GM19099 (cell line): ENCODE measurements around the gene HUS1.

ENCODE experiments used
- POLR2A ChIP-seq: IDR thresholded peaks from 3 replicates; pipeline ENCODE4 v1.6.1; 2011; ENCODE audit warnings: low read depth; ENCODE audit not compliant: insufficient read length; ENCODE audit errors: extremely low read depth

The HUS1 gene

DNA sequence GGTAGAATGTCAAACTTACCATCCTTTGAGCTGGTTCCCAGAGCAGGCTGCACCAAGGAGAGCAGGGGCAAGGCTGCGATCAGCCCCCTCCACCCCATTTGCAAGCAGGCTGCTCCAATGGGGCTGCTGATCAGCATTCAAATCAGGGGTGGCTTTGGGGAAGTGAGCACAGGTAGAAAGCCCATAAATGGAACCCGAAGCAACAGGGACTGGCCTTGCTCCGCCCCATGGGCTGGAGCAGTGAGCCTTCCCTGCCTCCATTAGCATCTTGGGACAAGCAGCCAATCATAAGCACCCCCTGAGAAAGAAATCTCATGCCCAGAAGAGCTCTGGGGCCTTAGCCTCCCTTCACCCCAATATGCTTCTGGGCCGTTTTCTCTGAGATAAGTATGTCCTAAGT is 27.2 kb downstream of the HUS1 start:
- TF ChIP-seq POLR2A = no peak

DNA sequence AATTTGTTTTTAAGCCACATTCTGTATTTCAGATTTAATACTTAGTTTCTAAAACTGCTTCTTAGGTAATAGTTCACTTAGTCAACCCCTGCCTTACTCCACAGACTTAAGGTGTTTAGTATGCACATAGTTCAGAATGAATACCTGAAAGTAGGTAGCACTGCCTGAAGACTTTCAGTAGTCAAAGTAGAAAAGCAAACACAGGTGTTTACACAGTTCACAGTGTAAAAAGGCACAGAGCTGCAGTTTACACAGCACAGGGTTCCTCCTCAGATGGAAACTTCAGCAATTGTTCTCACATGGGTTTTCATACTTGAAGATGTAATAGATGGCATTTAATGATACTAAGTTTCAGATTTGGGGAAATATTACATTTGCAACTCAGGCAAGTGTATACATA is 28.0 kb downstream of the HUS1 start:
- TF ChIP-seq POLR2A = no peak

DNA sequence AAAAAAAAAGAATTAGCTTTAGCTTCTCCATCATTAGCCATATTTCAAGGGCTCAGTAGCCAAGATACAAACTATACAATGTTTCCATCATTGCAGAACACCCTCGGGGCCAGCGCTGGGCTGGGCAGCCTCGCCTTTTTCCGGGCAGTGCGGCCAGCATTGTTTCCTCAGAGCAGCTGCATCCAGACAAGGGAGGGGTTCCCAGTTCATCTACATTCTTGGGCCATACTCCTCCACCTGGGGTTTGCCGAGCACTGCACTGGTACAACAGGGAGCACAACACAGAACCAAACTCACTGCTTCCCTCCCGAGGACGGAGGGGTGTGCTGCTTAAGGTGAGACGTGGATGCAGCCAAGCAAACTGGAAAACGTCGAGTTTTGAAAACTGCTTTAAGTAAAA is 28.7 kb downstream of the HUS1 start:
- TF ChIP-seq POLR2A = no peak

DNA sequence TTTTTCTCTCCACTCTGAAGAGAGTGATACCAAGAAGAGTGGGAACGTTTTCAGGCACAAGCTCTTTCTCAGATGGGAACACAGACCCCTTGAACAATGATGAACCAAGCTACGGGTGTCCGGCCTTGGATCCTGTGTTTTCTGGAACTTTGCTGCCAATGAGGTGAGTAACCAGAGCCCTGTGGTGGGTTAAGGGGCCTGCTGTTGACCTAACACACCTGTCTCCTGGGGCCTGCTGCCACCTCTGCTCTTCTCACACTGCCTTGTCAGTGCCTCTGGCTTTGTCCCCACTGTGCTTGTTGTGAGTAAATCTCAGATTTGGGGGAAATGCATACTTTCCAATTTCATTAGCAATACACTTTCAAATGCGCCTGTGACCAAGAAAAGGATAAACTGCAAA is 29.7 kb downstream of the HUS1 start:
- TF ChIP-seq POLR2A = no peak

DNA sequence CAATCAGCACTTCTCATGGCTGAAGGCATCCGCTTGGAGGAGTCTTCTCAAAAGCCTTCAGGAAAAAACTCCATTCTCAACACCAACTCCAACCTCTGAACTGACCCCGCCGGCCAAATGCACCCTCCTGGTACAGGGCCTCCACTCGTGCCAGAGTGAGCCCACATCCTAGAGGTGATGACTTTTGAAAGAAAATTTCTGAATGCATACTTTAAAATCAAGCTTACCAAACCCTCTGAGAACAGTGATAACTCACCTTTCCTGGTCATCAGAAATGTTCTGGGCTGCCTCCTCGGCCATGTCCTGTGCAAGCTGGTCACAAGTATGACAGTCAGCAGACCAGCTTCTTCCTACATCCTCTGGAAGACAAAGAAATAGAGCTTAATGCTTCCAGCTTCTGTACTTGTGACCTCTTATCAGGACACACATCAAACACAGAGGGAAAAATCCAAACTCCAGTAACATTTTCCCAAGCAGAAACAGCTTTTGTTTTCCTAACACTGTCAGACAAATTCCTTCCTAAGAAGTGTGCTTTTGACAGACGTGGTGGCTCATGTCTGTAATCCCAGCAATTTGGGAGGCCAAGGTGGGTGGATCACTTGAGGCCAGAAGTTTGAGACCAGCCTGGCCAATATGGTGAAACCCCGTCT is 31.1 kb downstream of the HUS1 start, which contains the start of gene PKD1L1:
TSS of gene PKD1L1 (minus strand) at position 326 of the 650 bp plus-strand sequence. CDS start at position 300, 26 bp downstream.
- TF ChIP-seq POLR2A = no peak

DNA sequence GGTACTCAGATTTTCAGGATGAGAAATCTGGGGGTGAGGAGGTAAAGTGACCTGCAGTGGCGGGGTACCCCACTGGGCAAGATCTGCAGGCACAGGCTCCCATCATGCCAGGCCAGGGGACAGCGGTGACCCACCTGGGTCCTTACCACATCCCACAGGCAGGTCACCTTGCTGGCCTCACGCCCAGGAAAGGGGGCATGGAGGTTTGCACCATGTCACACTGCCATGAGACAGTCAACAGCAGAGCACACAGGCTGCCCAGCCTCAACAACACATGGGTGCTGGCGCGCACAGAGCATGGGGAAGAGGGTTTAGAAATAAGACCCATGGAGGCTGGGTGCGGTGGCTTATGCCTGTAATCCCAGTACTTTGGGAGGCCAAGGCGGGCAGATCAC is 32.1 kb downstream of the HUS1 start:
- no peak for TF ChIP-seq POLR2A

DNA sequence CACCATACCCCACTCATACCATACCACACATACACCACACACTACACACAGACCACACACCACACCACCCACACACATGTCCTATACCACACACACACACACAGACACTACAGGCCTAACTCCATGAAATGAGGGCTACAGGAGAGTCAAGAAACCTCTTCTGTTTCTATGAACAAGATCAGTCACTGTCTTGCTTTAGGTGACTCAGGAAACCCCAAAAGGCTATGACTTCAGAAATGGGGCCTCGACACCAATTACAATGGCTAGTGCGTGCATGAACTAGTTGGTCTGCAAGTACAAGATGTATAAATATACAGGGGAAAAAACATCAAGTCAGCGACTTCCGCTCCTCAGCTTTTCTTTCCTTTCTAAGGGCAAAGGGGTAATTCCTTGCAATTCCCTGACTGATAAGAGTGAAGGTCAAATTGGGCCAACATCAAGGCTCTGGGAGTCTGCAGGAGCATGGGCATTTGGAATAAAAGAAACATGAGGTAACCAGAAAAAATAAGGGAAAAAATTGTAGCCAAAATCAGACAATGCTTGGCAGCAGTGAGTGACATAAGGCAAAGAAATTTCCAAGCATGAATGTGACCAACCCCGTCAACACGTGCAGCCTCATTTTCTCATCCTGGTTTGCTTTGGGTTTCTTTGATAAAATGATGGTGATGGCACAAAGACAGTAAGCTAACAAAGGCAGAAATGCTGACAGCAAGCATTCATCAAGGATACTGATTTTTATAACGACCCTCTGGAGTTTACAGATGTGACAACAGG is 32.6 kb downstream of the HUS1 start:
- TF ChIP-seq POLR2A = no peak

DNA sequence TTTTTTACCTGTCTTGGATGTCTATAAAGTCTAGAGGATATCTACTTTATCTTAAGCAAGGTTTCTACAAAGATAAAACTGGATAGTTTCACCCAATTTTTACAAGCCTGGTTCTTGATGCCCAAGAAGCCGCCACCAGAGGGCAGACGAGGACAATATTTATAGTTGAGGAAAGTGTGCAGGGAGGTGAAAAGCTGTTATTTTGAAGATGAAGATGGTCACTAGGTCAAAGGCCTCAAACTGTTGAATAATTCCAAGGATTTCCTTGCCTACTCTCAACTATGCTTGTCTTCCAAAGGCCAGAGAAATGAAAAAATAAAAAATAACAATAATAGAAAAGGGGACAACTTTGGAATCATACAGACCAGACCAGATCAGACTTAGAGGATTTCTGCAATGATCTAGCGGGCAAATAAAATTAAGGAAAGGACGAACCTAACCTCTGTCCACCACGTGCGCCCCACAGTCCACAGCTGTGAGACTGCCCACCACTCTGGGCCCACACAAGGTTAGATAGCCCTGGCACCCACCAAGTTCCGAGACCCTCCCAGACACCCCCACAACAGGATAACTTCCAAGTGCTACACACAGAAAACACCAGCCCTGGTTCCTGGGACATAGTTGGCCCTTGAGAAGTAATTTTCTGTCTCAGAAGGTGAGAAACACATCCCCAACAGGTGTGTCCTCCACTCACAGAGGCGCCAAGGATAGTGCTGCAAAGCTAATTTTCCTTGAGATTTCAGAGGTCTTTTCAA is 34.0 kb downstream of the HUS1 start:
- TF ChIP-seq POLR2A = no peak

DNA sequence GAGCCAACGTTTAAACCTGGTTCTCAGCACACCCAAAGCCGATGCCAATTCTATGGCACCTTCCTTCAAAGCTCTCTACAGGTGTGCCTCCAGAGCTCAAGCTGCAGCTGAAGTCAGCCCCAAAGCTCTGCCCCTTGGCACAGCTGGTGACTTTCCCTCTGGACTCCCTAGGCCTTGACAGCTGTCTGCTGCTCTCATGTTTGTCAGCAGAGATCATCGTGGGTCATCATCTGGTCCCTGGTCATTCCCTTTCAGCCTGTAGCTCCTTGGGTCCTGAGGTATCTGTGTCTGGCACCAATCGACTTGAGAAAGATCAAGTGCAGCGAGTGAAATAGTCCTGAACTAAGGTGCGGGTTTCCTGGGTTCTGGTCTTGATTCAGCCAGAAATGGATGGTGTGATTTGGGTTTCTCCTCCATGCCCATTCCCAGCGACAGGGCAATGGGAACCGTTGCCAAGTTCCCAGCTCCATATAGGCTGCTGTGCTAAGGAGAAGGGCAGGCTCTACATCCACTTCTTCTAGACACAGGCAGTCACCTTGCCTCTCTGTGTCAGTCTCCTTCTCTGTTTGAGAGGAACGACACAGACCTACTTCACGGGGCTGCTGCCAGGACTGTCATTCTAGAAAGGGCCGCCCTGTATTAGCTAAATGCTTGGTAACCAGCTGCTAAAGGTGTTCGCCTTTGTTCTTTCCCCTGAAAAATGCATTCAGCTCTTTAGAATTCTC is 34.7 kb downstream of the HUS1 start:
- TF ChIP-seq POLR2A = no peak

DNA sequence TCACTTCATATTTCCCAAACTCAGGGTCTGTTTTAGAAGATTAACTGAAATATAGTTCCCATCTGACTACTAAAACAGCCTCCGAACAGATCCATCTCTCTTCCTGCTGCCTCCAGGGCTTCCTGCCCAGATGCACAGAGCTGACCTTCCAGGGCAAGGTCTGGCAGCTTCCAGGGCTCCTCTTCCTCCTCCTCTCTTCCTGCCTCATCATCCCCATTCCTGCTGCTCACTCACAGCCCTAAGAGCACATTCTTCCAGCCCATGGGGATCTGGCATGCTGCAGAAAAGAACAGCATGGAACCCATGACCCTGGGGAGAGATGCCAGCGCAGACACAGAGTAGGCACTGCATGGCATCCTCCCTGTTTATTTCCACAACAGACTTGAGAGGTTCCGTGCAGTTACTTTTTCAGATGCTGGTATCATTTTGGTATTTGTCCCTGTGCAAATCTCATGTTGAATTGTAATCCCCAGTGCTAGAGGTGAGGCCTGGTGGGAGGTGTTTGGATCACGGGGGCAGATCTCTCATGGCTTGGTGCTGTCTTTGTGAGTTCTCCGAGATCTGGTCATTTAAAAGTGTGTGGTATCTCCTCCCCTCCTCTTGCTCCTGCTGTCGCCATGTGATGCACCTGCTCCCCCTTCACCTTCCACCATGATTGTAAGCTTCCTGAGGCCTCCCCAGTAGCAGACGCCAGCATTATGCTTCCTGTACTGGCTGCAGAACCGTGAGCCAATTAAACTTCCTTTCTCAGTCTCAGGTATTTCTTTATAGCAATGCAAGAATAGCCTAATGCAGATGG is 35.5 kb downstream of the HUS1 start:
- no peak for TF ChIP-seq POLR2A

DNA sequence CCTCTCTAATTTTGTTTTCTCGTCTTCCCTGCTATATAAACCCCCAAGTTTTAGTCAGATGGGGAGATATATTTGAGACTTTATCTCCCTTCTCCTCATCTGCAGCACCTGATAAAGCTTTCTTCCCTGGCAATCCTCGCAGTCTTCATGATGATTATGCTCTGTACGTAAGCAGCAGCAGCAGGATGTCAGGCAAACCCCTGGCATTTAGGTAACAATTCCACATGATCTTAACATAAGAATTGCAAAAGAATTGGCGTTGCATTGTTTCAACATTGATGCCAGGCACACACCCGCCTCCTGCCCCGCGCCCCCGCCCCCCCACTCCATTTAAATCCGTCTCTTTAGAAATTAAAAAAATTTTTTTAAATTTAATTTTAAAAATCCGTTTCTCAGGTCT is 37.3 kb downstream of the HUS1 start:
- no peak for TF ChIP-seq POLR2A

DNA sequence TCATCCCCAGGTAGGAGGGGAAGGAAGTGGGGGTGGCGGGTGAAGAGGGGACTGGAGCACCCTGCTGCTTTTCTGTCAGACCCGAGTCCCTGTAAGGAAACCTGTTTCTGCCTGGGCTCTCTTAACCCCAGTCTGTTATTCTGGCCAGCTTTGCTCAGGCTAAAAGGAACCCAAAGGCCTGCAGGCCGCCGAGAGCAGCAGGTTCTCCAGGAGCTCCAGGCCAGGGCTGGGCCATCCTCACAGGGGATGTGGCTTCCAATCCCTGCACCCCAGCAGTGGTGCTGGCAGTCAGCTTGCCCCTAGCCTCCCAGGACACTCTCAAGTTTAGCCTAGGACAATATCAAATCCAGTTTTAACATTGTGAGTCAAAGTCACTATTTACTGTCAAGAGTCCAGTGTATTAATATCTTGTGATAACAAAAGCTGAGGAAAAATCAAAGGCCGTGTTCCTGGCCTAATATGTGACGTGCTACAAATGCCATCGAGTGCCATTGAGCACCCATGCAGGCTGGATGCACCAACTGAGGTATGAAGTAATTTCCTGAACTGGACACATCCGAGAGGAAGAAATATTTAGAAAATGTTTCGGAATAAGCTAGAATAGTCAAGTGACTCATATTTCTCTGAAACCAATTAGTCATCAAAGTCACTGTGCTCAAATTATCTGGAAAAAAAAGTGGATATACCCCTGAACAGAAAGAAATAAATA is 38.1 kb downstream of the HUS1 start:
- no peak for TF ChIP-seq POLR2A

DNA sequence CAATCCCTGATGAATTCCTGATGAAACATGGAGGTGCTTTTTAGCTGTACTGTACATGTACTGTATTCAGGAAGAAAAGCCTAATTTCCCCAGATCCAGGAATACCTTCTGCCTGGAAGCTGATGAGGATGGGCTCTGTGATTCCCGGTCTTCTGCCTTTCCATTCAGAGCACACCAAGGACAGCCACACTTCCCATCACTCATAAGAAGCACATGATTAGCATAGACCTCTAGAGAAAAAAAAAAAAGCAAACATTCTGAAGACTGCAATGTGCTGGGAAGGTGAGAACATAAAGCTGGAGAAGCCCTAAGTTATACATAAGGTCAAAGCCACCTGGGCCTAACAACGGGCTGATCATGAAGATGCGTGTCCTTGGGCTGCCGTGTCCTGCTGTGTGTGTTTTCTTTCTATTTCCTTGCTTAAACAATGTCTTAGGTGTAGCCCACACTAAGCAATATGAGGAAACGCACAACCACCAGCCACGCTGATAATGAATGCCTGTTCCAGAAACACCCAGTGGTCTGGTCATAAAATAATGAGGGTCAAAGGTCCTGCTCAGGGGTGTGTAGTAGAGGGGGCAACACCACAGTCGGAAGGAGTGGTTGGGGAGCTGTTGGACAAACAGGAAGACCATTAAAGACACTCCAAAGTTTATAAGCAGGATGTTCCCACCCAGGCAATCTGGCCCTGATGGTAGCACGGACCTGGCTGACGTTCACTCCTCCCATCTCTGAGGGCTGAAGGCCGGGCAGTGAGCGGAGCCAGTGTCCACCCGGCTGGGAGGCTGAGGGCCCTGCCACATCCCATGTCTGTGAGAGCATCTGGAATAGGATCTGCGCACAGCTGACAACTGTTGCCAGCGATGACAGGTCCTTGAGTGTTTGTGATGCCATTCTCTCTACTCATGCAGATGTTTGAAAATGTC is 39.1 kb downstream of the HUS1 start:
- TF ChIP-seq POLR2A = no peak
